AG04449 (cell line): ENCODE data around the gene PCDHGA7.
"Not testable (repeated sequence)": the region's sequence is repeated elsewhere in the genome, so short reads cannot be mapped to it uniquely, and the experiment has no call there.

ENCODE experiments used
- CTCF ChIA-PET: fragments of 350-600 bp; formaldehyde crosslinking; extraction: SDS; loops from one replicate; lab custom pipeline; 2021; ENCODE audit warnings: antibody characterized with exemption; lab: Yijun Ruan, JAX
- POLR2A ChIA-PET: fragments of 400-600, 350-600 bp; formaldehyde crosslinking; extraction: SDS; loops from one replicate; lab custom pipeline; 2020; ENCODE audit warnings: antibody characterized with exemption, inconsistent platforms; lab: Yijun Ruan, JAX
- DNase-seq: peaks from one replicate; pipeline ENCODE4 v3.0.0-alpha.2; 2010; ENCODE audit warnings: low read depth, low spot score
- H3K4me3 ChIP-seq: 2 replicates; pipeline ENCODE4 v1.5.1; 2011; ENCODE audit warnings: low read depth, mild to moderate bottlenecking, control low read depth, low read length
- TF ChIP-seq, protein P1 (sequence below): IDR thresholded peaks from one replicate; pipeline ENCODE4 v1.5.1; 2011; ENCODE audit warnings: mild to moderate bottlenecking, moderate library complexity, low read length, control low read depth, inconsistent platforms; ENCODE audit not compliant: insufficient read depth; ENCODE audit errors: missing control alignments

PCDHGA7 gene

DNA sequence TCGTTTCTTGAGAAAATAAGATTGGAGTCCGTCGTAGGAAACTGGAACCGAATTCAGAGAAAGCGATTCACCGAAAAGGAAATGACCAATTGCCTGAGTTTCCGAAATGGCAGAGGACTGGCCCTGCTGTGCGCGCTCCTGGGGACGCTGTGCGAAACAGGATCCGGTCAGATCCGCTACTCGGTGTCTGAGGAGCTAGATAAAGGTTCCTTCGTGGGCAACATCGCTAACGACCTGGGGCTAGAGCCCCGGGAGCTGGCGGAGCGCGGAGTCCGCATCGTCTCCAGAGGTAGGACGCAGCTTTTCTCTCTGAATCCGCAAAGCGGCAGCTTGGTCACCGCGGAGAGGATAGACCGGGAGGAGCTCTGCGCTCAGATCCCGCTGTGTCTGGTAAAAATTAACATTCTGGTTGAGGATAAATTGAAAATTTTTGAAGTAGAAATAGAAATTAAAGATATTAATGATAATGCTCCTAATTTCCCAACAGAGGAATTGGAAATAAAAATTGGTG lies 38.5 kb upstream of the PCDHGA7 start:
- DNase-seq, result no peak
- TF ChIP-seq, protein P1, sequence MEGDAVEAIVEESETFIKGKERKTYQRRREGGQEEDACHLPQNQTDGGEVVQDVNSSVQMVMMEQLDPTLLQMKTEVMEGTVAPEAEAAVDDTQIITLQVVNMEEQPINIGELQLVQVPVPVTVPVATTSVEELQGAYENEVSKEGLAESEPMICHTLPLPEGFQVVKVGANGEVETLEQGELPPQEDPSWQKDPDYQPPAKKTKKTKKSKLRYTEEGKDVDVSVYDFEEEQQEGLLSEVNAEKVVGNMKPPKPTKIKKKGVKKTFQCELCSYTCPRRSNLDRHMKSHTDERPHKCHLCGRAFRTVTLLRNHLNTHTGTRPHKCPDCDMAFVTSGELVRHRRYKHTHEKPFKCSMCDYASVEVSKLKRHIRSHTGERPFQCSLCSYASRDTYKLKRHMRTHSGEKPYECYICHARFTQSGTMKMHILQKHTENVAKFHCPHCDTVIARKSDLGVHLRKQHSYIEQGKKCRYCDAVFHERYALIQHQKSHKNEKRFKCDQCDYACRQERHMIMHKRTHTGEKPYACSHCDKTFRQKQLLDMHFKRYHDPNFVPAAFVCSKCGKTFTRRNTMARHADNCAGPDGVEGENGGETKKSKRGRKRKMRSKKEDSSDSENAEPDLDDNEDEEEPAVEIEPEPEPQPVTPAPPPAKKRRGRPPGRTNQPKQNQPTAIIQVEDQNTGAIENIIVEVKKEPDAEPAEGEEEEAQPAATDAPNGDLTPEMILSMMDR, result no peak
- POLR2A ChIA-PET, result no interaction called here
- CTCF ChIA-PET, result interaction anchor here (0.9 to 10.4 kb wide), 20 partner anchors 9 to 231 kb away, joined by 3 to 134 read pairs (median 4); partner anchors contain the start of genes PCDHGA1, PCDHGA11, PCDHGA4 and PCDHGA5
- H3K4me3 ChIP-seq, result peak overlapping the region; percentile 43

DNA sequence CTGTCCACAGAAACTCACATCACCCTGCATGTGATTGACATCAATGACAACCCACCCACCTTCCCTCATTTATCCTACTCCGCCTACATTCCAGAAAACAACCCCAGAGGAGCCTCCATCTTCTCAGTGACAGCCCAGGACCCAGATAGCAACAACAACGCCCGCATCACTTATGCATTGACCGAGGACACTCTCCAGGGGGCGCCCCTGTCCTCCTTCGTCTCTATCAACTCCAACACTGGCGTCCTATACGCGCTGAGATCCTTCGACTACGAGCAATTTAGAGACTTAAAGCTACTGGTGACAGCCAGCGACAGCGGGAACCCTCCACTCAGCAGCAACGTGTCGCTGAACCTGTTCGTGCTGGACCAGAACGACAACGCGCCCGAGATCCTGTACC lies 37.2 kb upstream of the PCDHGA7 start:
- ChIA-PET CTCF (interaction anchor here (1.1 to 10.4 kb wide), 4 partner anchors 13 to 221 kb away, joined by 3 to 134 read pairs (median 18); no protein-coding TSS in a partner anchor), POLR2A (no interaction called here)
- TF ChIP-seq, protein P1, result no peak
- no peak overlapping the region for H3K4me3 ChIP-seq
- no peak for DNase-seq

DNA sequence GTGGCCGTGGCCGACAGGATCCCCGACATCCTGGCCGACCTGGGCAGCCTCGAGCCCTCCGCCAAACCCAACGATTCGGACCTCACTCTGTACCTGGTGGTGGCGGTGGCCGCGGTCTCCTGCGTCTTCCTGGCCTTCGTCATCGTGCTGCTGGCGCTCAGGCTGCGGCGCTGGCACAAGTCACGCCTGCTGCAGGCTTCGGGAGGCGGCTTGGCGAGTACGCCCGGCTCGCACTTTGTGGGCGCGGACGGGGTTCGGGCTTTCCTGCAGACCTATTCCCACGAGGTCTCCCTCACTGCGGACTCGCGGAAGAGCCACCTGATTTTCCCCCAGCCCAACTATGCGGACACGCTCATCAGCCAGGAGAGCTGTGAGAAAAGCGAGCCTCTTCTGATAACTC lies 36.5 kb upstream of the PCDHGA7 start:
- H3K4me3 ChIP-seq, POLR2A ChIA-PET, DNase-seq: not testable (repeated sequence)
- CTCF ChIA-PET, result interaction anchor here (1.1 to 10.4 kb wide), 5 partner anchors 10 to 228 kb away, joined by 3 to 134 read pairs (median 4); no protein-coding TSS in a partner anchor

DNA sequence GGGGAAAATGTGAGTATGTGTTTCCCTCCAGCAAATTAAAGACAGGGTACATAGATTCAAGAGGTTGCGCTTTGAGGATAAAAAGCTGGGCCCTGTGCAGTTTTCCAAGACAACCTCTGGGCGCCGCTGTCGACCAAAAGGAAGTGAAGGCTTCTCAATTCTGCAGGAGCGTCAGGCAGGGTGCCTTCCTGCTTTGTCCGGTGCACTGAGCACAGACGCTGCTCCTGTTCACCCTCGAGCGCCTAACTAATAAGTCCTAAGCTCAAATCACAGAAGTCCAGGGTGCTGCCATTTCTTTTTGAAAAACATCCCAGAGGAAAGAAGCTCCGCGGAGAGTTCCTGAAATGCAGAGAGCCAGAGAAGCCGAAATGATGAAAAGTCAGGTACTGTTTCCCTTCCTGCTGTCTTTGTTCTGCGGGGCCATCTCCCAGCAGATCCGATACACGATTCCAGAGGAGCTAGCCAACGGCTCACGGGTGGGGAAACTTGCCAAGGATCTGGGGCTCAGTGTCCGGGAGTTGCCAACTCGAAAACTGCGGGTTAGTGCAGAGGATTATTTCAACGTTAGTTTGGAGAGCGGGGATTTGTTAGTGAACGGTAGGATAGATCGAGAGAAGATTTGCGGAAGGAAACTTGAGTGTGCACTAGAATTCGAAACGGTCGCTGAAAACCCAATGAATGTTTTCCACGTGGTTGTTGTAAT lies 32.5 kb upstream of the PCDHGA7 start, which contains the start of gene PCDHGB1:
TSS of gene PCDHGB1 (plus strand) at position 183 of the 703 bp plus-strand sequence. CDS start at position 345, 162 bp downstream.
- POLR2A ChIA-PET, result no interaction called here
- TF ChIP-seq, protein P1, result peak; percentile 50
- CTCF ChIA-PET, result interaction anchor here (0.6 to 10.4 kb wide), 20 partner anchors 8 to 228 kb away, joined by 3 to 134 read pairs (median 6); partner anchors contain the start of genes PCDHGA1, PCDHGA2, PCDHGA5 and PCDHGA8
- no peak for DNase-seq
- peak within 1 kb of the TSS; percentile 39 for H3K4me3 ChIP-seq

DNA sequence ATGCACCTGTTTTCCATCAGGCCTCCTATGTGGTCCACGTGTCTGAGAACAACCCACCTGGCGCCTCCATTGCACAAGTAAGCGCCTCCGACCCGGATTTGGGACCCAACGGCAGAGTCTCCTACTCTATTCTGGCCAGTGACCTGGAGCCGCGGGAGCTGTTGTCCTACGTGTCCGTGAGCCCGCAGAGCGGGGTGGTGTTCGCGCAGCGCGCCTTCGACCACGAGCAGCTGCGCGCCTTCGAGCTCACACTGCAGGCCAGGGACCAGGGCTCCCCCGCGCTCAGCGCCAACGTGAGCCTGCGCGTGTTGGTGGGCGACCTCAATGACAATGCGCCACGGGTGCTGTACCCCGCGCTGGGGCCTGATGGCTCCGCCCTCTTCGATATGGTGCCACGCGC lies 31.0 kb upstream of the PCDHGA7 start:
- TF ChIP-seq, protein P1, result no peak
- no peak for DNase-seq
- ChIA-PET CTCF (interaction anchor here (2.4 to 10.4 kb wide), 6 partner anchors 22 to 215 kb away, joined by 6 to 134 read pairs (median 21); partner anchors contain the start of gene PCDHGA1), POLR2A (no interaction called here)
- no peak overlapping the region for H3K4me3 ChIP-seq

DNA sequence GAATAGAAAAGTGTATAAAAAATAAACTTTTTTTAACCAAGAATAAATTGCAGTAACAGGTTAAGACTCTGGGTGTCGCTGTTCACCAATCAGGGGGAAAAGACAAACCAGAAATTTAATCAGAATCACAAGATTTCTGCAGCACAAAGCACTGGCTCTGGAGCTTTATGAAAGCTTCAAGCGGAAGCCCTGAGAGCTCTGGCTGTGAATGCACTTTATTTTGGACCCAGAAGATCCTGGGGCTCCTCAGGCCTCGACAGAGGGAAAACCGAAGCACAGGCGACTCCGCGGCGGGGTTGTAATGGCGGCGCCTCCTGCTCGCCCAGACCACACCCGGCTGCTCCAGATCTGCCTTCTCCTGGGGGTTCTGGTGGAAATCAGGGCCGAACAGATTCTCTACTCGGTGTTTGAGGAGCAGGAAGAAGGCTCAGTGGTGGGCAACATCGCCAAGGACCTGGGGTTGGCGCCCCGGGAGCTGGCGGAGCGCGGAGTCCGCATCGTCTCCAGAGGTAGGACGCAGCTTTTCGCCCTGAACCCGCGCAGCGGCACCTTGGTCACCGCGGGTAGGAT lies 27.6 kb upstream of the PCDHGA7 start, which contains the start of gene PCDHGA4:
TSS of gene PCDHGA4 (plus strand) at position 122 of the 570 bp plus-strand sequence. CDS start at position 209, 87 bp downstream.
- TF ChIP-seq, protein P1, result peak; percentile 2
- H3K4me3 ChIP-seq, result peak within 1 kb of the TSS; percentile 45
- ChIA-PET CTCF (interaction anchor here (1.0 to 3.7 kb wide), 17 partner anchors 9 to 212 kb away, joined by 3 to 37 read pairs (median 6); partner anchors contain the start of genes PCDHGA1, PCDHGA2, PCDHGA3 and PCDHGA5), POLR2A (no interaction called here)
- DNase-seq, result no peak
